Activated CD4-positive, CD25-positive, alpha-beta regulatory T cell treated with anti-CD3 and anti-CD28 coated beads, Interleukin-2, amount 50 U/mL, for 24 hours (primary cell): ENCODE results near the gene SPRED3.

Experiments
- ATAC-seq, 2 donors: fragments of 150-1000 bp; cut with Tn5 transposase; one replicate each; pipeline ENCODE4 v1.10.0; 2021; ENCODE audit warnings: mild to moderate bottlenecking in 1 of 2, moderate library complexity in 1 of 2

SPRED3 gene

GRCh38 chr19:38373907-38374331 lies 14.6 kb upstream of the SPRED3 start:
- no peak for ATAC-seq

GRCh38 chr19:38374332-38375097 lies 14.0 kb upstream of the SPRED3 start, which contains the start of gene PSMD8:
PSMD8 (plus strand) TSS chr19:38374571; CDS start chr19:38374602, 31 bp downstream.
- peak; percentile 95 to 96 for ATAC-seq

- ATAC-seq = no peak
These were observed 13.4 kb upstream of the SPRED3 start for GRCh38 chr19:38375098-38375493.

GRCh38 chr19:38375748-38376147 lies 12.7 kb upstream of the SPRED3 start:
- no peak for ATAC-seq

GRCh38 chr19:38376576-38376975 lies 11.9 kb upstream of the SPRED3 start:
- no peak for ATAC-seq

GRCh38 chr19:38377052-38377451 lies 11.4 kb upstream of the SPRED3 start:
- ATAC-seq = no peak

- ATAC-seq = no peak
These were observed 9.6 kb upstream of the SPRED3 start for GRCh38 chr19:38378866-38379265.

- ATAC-seq = no peak
These were observed 7.4 kb upstream of the SPRED3 start for GRCh38 chr19:38381138-38381537.

GRCh38 chr19:38383184-38383583 lies 5.3 kb upstream of the SPRED3 start:
- ATAC-seq = no peak

GRCh38 chr19:38383743-38384142 lies 4.8 kb upstream of the SPRED3 start:
- no peak for ATAC-seq

- ATAC-seq = no peak
These were observed 4.1 kb upstream of the SPRED3 start for GRCh38 chr19:38384209-38385027.

GRCh38 chr19:38385057-38385803 lies 3.3 kb upstream of the SPRED3 start:
- ATAC-seq = no peak

GRCh38 chr19:38385804-38386257 lies 2.7 kb upstream of the SPRED3 start:
- no peak for ATAC-seq

- ATAC-seq = no peak
These were observed 2.1 kb upstream of the SPRED3 start for GRCh38 chr19:38386300-38386970.

- ATAC-seq = peak in 1 of 2 donors; percentile 3
These were observed 1.4 kb upstream of the SPRED3 start for GRCh38 chr19:38386971-38387549.

- ATAC-seq = peak; percentile 68 to 76
These were observed 748 bp upstream of the SPRED3 start, which contains the start of gene GGN for GRCh38 chr19:38387550-38388348. GGN (minus strand) TSS chr19:38388034; CDS start chr19:38387261, 773 bp downstream.

- ATAC-seq = no peak
These were observed 816 bp downstream of the SPRED3 start for GRCh38 chr19:38389101-38389925.

GRCh38 chr19:38389957-38390924 lies 1.7 kb downstream of the SPRED3 start:
- ATAC-seq = no peak
